Measurements from ENCODE around the gene PRKCE.

GRCh38 chr2:45745231-45745630 is 93.8 kb downstream of the PRKCE start:
- no peak for TF ChIP-seq POLR2A (IDR thresholded peaks at IDR 0.05)
- no peak for TF ChIP-seq EP300 (IDR thresholded peaks at IDR 0.05)
